ENCODE data around the gene AOPEP. TPM values are rescaled to one million over a fixed set of nuclear protein-coding genes. Genes with fewer than 3 reads are reported as not detected.
"Not testable (repeated sequence)": the region's sequence is repeated elsewhere in the genome, so short reads cannot be mapped to it uniquely, and the experiment has no call there.

The AOPEP gene
- total RNA-seq, 1 donor from 2014 or later: 32.1 TPM

GRCh38 chr9:94870793-94871558 lies 144.5 kb downstream of the AOPEP start:
- no peak for DNase-seq

- DNase-seq: no peak
Measured at GRCh38 chr9:94872083-94872833, 145.8 kb downstream of the AOPEP start.

- DNase-seq: no peak
Measured at GRCh38 chr9:94872891-94873511, 146.5 kb downstream of the AOPEP start.

DNA sequence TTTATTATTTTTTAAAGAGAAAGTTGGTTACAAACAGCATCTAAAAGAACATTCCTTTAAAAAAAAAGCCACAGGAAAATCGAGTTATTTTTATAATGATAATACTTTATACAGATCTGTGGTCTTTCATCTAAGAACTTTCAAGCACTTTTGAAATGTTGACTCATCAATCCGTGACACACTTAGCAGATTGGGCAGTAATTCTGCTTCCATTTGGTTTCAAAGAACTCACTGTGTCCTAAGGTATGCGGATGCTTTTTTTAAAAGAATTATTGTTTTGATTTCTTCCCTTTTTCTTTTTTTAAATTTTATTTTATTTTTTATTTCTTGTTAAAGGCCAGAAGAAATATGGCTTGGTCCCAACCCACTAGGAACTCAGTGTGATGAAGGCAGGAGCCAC lies 147.8 kb downstream of the AOPEP start:
- no peak for DNase-seq

DNA sequence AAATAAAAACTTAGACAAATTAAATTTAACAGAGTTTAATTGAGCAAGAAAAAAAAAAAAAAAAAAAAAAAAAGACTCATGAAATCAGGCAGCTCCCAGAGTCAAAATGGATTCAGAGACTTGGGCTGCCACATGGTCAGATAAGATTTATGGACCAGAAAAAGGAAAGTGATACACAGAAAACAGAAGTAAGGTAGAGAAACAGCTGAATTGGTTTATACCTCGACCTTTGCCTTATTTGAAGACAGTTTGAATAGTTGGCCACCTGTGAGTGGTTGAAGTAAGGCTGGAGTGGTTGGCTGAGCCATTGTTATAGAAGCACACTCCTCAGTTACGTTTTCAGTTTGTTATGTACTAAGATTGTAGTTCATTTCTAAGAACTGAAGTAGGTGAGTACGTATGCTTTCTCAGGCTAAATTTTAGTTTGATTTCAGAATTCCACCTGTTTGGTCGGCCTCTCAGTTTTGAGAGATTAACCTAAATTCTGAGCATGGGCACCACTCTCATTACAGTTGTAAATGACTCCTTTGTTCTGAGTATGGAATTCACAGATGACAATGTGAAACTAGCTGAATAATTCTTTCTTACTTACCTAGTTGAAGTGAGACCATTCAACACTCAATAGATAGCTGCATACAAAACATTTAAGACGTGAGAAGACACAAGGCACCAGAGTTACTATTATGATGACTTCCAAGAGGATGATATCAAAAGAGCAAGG lies 149.0 kb downstream of the AOPEP start:
- no peak for DNase-seq

GRCh38 chr9:94878804-94879203 lies 152.3 kb downstream of the AOPEP start:
- not testable (repeated sequence) for DNase-seq

DNA sequence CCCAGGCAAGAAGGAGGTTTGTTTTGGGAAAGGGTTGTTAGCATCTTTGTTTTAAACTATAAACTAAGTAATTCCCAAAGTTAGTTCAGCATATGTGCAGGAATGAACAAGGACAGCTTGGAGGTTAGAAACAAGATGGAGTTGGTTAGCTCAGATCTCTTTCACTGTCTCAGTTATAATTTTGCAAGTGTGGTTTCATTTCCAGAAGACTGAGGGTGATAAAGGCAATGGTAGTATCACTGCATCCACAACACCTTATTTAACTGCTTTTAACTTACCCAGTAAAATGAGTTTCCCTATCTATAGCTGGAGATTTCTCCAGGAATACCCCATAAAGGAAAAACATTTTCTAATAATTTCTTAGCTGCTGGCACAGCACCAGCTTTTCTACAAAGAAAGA lies 152.7 kb downstream of the AOPEP start:
- DNase-seq: no peak

GRCh38 chr9:94881023-94881422 lies 154.5 kb downstream of the AOPEP start:
- DNase-seq: no peak

GRCh38 chr9:94881454-94881853 lies 155.0 kb downstream of the AOPEP start:
- DNase-seq: no peak

DNA sequence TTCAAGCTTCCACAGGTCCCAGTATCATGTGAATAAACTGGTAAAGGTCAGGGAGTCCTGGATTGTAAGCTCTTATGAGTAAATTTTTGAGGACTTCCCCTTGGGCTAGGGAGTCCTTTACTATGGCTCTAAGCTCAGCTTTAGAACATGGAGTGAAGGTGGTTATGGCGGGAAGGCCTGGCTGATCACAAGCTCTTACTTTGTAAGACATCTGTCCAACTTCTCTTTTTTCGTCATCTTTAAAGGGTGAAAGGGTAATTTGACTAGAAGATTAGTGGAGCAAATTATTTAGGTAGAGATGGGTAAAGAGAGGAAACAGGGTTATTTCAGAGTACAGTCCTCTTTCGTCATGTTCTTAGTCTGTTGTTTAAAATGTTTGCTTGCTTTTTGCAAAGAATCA lies 155.4 kb downstream of the AOPEP start:
- DNase-seq: no peak

DNA sequence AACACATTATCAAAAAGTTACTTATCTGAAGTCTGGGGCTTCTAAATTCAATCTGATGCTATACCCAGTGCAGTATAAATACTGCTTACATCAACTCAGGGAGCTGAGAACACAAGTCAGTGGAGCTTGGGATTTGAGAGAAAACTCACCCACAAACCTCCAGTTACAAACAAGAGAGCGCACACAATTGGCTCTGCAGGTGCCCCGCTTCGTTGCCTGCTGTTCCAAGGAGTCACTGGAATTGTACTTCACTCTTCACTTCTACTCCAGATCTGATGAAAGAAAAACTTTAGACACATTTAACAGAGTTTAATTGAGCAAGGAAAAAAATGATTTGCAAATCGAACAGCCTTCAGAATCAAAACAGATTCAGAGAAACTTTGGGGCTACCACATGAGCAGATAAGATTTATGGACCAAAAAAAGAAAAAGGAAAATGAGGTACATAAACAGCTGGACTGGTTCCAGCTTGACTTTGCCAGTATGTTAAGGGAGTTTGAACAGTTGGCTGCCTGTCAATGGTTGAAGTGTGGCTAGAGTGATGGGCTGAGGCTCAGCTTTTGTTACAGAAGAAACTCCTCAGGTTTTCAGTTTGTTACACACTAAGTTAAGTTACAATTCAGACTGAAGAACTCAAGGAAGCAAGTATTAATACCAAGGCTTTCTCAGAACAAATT lies 156.6 kb downstream of the AOPEP start:
- no peak for DNase-seq

GRCh38 chr9:94885854-94886447 lies 159.5 kb downstream of the AOPEP start:
- no peak for DNase-seq

DNA sequence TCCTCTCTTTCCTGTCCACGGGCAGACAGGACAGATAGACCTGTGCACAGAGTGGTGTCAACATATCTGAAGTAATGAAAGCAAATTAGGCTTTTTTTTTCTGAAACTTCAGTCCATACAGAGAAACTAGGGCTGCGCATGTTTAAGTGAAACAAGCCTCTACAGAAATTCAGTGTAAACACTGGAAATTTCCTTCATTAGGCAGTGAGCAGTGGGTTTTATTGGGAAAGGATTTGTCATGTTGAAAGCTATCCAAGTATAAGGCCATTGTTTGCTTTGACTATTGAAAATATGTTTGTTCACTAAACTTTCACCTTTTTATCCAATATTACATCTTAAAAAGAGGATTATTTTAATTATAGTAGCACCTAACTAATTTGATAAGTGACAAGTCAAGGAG lies 161.2 kb downstream of the AOPEP start:
- DNase-seq: no peak

- DNase-seq: no peak
Measured at GRCh38 chr9:94888775-94889174, 162.3 kb downstream of the AOPEP start.

- DNase-seq: no peak
Measured at GRCh38 chr9:94889628-94890027, 163.1 kb downstream of the AOPEP start.

GRCh38 chr9:94891183-94891582 lies 164.7 kb downstream of the AOPEP start:
- DNase-seq: no peak

GRCh38 chr9:94892675-94893074 lies 166.2 kb downstream of the AOPEP start:
- no peak for DNase-seq

- no peak for DNase-seq
Measured at GRCh38 chr9:94894094-94894699, 167.7 kb downstream of the AOPEP start.

- no peak for DNase-seq
Measured at GRCh38 chr9:94895668-94896067, 169.2 kb downstream of the AOPEP start.

- DNase-seq: no peak
Measured at GRCh38 chr9:94896512-94896911, 170.0 kb downstream of the AOPEP start.
